Liver (tissue), 3 donors: ENCODE data around the gene DSCAM.

Source experiments
- ATF3 ChIP-seq: IDR thresholded peaks from 2 replicates; pipeline ENCODE4 v1.6.1; 2016; ENCODE audit warnings: antibody characterized with exemption
- CTCF ChIP-seq: fragments of 150-350 bp; IDR thresholded peaks from 2 replicates; pipeline ENCODE4 v1.5.1; 2017; ENCODE audit warnings: improper control_type of control experiment, low read depth, low read length; ENCODE audit not compliant: missing input control
- FOXA1 ChIP-seq: IDR thresholded peaks from 2 replicates; pipeline ENCODE4 v1.6.1; 2016; ENCODE audit warnings: antibody characterized with exemption
- GABPA ChIP-seq, 2 donors: IDR thresholded peaks in 1 of 2; conservative IDR thresholded peaks in 1 of 2; 2 replicates each; pipeline ENCODE4 v1.6.1; 2016; ENCODE audit warnings: antibody characterized with exemption in 2 of 2, mild to moderate bottlenecking in 1 of 2, moderate library complexity in 1 of 2
- JUND ChIP-seq, 2 donors: IDR thresholded peaks; 2 replicates each; pipeline ENCODE4 v1.6.1; 2016; ENCODE audit warnings: antibody characterized with exemption in 2 of 2
- MAX ChIP-seq: IDR thresholded peaks from 2 replicates; pipeline ENCODE4 v1.6.1; 2016; ENCODE audit warnings: antibody characterized with exemption
- NR2F2 ChIP-seq: IDR thresholded peaks from 2 replicates; pipeline ENCODE4 v1.6.1; 2016; ENCODE audit warnings: antibody characterized with exemption
- RAD21 ChIP-seq, 2 donors: IDR thresholded peaks; 2 replicates each; pipeline ENCODE4 v1.6.1; 2016; ENCODE audit warnings: antibody characterized with exemption in 2 of 2, mild to moderate bottlenecking in 2 of 2
- REST ChIP-seq: IDR thresholded peaks from 2 replicates; pipeline ENCODE4 v1.6.1; 2016; ENCODE audit warnings: antibody characterized with exemption, mild to moderate bottlenecking
- RXRA ChIP-seq, 2 donors: IDR thresholded peaks; 2 replicates each; pipeline ENCODE4 v1.6.1; 2017 to 2018; ENCODE audit warnings: antibody characterized with exemption in 2 of 2, mild to moderate bottlenecking in 1 of 2
- YY1 ChIP-seq: IDR thresholded peaks from 2 replicates; pipeline ENCODE4 v1.6.1; 2016; ENCODE audit warnings: antibody characterized with exemption, mild to moderate bottlenecking
- donor health status: healthy.
- donor health status: healthy.

GRCh38 chr21:39980241-39980820 lies 866.6 kb downstream of the DSCAM start:
- TF ChIP-seq CTCF (no peak), YY1 (no peak), GABPA (IDR thresholded peaks at IDR 0.05 in 1 of 2, conservative IDR thresholded peaks at IDR 0.05 in 1 of 2) (no peak), RAD21 (IDR thresholded peaks at IDR 0.05) (no peak), MAX (no peak), JUND (IDR thresholded peaks at IDR 0.05) (no peak), REST (no peak), NR2F2 (no peak), FOXA1 (no peak), RXRA (IDR thresholded peaks at IDR 0.05) (no peak), ATF3 (no peak)
